ENCODE results near the gene RIMKLA. TPM values are rescaled to one million over a fixed set of nuclear protein-coding genes. Genes with fewer than 3 reads are reported as not detected.
A peak's percentile ranks its signal among the peaks of the same experiment; 100 is the strongest.

Gene RIMKLA
- total and polyA plus RNA-seq, 2 experiments from 2014 or later: 4.1 to 6.6 TPM

DNA sequence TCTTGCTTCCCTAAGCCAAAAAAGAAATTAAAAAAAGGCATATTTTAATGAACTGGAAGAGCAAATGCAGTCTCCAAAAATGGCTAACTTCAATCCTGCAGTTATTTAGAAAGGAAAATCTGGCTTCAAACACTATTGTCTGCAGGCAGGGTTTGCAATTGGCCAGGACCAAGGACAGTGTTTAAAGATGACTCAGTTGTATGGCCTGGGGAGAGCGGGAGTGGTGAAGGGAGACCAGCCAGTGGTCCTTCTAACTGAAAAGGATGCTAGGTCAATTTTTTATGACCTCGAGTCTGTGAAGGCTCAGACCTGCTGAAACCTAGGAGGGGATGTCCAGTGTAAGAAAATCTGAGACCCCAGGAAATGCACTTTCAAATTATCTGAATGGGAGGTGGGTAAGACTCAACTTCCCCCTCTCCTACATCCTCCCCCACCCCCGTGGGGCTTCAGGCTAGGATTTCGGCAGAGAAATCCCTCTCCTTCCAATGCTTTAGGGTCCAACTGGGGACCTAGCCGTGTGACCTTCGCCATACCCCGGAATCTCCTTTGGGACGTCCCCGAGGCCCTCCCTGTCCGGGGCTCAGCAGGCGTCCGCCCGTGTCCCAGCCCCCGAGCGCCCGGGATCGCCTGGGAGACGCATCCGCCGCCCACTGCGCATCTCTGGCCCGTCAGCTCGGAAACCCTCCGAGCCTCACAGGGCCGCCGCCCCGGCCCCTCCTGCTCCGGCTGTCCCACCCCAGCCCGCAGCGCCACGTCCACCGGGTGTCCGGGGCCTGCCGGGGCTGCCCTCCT is 602 bp upstream of the RIMKLA start:
- no peaks in the 10 kb centered on the region for H3F3A ChIP-seq (replicated peaks; ENCODE audit: low read depth)
- no peak overlapping the region for H3K27ac ChIP-seq (ENCODE audit: low read depth)
- H3K4me3 Mint-ChIP-seq: peak overlapping the region; percentile 82
- H3K4me1 ChIP-seq (ENCODE audit: insufficient read depth): peaks cover 7% of the 10 kb centered on the region; the same call in 1 of the 2 replicates
- H3K4me1 Mint-ChIP-seq: peaks cover 14% of the 10 kb centered on the region
- TF ChIP-seq, protein P1, sequence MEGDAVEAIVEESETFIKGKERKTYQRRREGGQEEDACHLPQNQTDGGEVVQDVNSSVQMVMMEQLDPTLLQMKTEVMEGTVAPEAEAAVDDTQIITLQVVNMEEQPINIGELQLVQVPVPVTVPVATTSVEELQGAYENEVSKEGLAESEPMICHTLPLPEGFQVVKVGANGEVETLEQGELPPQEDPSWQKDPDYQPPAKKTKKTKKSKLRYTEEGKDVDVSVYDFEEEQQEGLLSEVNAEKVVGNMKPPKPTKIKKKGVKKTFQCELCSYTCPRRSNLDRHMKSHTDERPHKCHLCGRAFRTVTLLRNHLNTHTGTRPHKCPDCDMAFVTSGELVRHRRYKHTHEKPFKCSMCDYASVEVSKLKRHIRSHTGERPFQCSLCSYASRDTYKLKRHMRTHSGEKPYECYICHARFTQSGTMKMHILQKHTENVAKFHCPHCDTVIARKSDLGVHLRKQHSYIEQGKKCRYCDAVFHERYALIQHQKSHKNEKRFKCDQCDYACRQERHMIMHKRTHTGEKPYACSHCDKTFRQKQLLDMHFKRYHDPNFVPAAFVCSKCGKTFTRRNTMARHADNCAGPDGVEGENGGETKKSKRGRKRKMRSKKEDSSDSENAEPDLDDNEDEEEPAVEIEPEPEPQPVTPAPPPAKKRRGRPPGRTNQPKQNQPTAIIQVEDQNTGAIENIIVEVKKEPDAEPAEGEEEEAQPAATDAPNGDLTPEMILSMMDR (conservative IDR thresholded peaks at IDR 0.05; ENCODE audit: low read depth in 2 of 2): no peak
- TF ChIP-seq, protein P2, sequence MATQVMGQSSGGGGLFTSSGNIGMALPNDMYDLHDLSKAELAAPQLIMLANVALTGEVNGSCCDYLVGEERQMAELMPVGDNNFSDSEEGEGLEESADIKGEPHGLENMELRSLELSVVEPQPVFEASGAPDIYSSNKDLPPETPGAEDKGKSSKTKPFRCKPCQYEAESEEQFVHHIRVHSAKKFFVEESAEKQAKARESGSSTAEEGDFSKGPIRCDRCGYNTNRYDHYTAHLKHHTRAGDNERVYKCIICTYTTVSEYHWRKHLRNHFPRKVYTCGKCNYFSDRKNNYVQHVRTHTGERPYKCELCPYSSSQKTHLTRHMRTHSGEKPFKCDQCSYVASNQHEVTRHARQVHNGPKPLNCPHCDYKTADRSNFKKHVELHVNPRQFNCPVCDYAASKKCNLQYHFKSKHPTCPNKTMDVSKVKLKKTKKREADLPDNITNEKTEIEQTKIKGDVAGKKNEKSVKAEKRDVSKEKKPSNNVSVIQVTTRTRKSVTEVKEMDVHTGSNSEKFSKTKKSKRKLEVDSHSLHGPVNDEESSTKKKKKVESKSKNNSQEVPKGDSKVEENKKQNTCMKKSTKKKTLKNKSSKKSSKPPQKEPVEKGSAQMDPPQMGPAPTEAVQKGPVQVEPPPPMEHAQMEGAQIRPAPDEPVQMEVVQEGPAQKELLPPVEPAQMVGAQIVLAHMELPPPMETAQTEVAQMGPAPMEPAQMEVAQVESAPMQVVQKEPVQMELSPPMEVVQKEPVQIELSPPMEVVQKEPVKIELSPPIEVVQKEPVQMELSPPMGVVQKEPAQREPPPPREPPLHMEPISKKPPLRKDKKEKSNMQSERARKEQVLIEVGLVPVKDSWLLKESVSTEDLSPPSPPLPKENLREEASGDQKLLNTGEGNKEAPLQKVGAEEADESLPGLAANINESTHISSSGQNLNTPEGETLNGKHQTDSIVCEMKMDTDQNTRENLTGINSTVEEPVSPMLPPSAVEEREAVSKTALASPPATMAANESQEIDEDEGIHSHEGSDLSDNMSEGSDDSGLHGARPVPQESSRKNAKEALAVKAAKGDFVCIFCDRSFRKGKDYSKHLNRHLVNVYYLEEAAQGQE (IDR thresholded peaks at IDR 0.05; ENCODE audit: unreplicated experiment): peak; percentile 78
- DNase-seq (ENCODE audit: low spot score): peak; percentile 77
- H2AFZ ChIP-seq: peak overlapping the region; percentile 99
- peaks cover 18% of the 10 kb centered on the region for H3K27me3 ChIP-seq (ENCODE audit: insufficient read depth)
- no peaks in the 10 kb centered on the region for H3K36me3 ChIP-seq (ENCODE audit: insufficient read depth)
- H3K36me3 Mint-ChIP-seq (ENCODE audit: low read depth): no peaks in the 10 kb centered on the region
- peak overlapping the region; percentile 83 for H3K4me3 ChIP-seq
- no peak overlapping the region for H3K27ac Mint-ChIP-seq
- H3K79me2 ChIP-seq (replicated peaks; ENCODE audit: insufficient read depth): no peaks in the 10 kb centered on the region
- H4K20me1 ChIP-seq (replicated peaks; ENCODE audit: insufficient read depth): no peaks in the 10 kb centered on the region
- ATAC-seq: peak; percentile 76
- H3K9me2 ChIP-seq (ENCODE audit: insufficient read depth): no peaks in the 10 kb centered on the region
- H3K4me2 ChIP-seq: peak overlapping the region; percentile 89
- no peaks in the 10 kb centered on the region for H3K9me3 Mint-ChIP-seq
- peaks cover 19% of the 10 kb centered on the region for H3K27me3 Mint-ChIP-seq (ENCODE audit: insufficient read depth, low read depth, poor library complexity)

DNA sequence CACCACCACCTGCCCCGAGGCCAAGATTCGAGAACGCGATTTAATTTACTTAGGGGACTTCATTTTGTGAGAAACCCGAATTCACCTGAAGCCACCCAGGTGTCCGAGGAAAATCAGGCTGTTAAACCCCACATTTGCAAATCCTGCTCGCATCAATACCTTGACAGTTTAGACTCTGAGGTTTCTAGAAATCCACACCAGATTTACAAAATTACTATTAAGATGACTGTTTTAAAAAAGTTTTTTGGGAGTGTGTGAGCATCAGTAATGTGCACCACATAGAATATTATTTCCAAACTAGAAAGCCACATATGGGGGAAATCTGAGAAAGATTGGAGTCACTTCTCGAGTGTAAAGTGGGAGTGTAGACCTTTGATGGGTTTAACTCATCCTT is 685 bp downstream of the RIMKLA start:
- H3K4me2 ChIP-seq: peak overlapping the region; percentile 87
- H3K27me3 ChIP-seq (ENCODE audit: insufficient read depth): peaks cover 18% of the 10 kb centered on the region
- H3K4me3 Mint-ChIP-seq: peak overlapping the region; percentile 75
- no peak overlapping the region for H3K27ac ChIP-seq (ENCODE audit: low read depth)
- DNase-seq (ENCODE audit: low spot score): peak; percentile 8
- no peak for ATAC-seq
- no peaks in the 10 kb centered on the region for H3F3A ChIP-seq (replicated peaks; ENCODE audit: low read depth)
- no peaks in the 10 kb centered on the region for H3K36me3 ChIP-seq (ENCODE audit: insufficient read depth)
- no peaks in the 10 kb centered on the region for H3K9me3 Mint-ChIP-seq
- H3K79me2 ChIP-seq (replicated peaks; ENCODE audit: insufficient read depth): no peaks in the 10 kb centered on the region
- peaks cover 19% of the 10 kb centered on the region for H3K27me3 Mint-ChIP-seq (ENCODE audit: insufficient read depth, low read depth, poor library complexity)
- H3K36me3 Mint-ChIP-seq (ENCODE audit: low read depth): no peaks in the 10 kb centered on the region
- no peaks in the 10 kb centered on the region for H4K20me1 ChIP-seq (replicated peaks; ENCODE audit: insufficient read depth)
- H3K4me3 ChIP-seq: peak overlapping the region; percentile 83
- H3K4me1 Mint-ChIP-seq: peaks cover 16% of the 10 kb centered on the region
- H3K9me2 ChIP-seq (ENCODE audit: insufficient read depth): no peaks in the 10 kb centered on the region
- peak overlapping the region; percentile 95 for H2AFZ ChIP-seq
- H3K27ac Mint-ChIP-seq: no peak overlapping the region
- peaks cover 7% of the 10 kb centered on the region; the same call in 1 of the 2 replicates for H3K4me1 ChIP-seq (ENCODE audit: insufficient read depth)
- no peak for TF ChIP-seq EZH2 (IDR thresholded peaks at IDR 0.05; ENCODE audit: low read depth, unreplicated experiment)
- no peak for TF ChIP-seq JUNB (IDR thresholded peaks at IDR 0.05; ENCODE audit: unreplicated experiment)
- TF ChIP-seq ZNF114 (CRISPR knock-in tag; IDR thresholded peaks at IDR 0.05): no peak
- TF ChIP-seq ZNF331 (CRISPR knock-in tag; IDR thresholded peaks at IDR 0.05; ENCODE audit: low read depth): no peak
- TF ChIP-seq, protein P2 (IDR thresholded peaks at IDR 0.05; ENCODE audit: unreplicated experiment): no peak
- no peak for TF ChIP-seq NANOG (IDR thresholded peaks at IDR 0.05; ENCODE audit: borderline replicate concordance)
- no peak for TF ChIP-seq POLR2AphosphoS5 (IDR thresholded peaks at IDR 0.05; ENCODE audit: low read depth)
- TF ChIP-seq, protein P1 (conservative IDR thresholded peaks at IDR 0.05; ENCODE audit: low read depth in 2 of 2): no peak
- TF ChIP-seq, protein P3, sequence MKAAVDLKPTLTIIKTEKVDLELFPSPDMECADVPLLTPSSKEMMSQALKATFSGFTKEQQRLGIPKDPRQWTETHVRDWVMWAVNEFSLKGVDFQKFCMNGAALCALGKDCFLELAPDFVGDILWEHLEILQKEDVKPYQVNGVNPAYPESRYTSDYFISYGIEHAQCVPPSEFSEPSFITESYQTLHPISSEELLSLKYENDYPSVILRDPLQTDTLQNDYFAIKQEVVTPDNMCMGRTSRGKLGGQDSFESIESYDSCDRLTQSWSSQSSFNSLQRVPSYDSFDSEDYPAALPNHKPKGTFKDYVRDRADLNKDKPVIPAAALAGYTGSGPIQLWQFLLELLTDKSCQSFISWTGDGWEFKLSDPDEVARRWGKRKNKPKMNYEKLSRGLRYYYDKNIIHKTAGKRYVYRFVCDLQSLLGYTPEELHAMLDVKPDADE (IDR thresholded peaks at IDR 0.05): no peak
- TF ChIP-seq CREB1 (CRISPR knock-in tag; IDR thresholded peaks at IDR 0.05; ENCODE audit: low read depth): no peak
- TF ChIP-seq STAT1 (IDR thresholded peaks at IDR 0.05; ENCODE audit: unreplicated experiment): no peak

All from GM23338 (cell line).